ENCODE measurements around the gene GPATCH8.
"Not testable (repeated sequence)": the region's sequence is repeated elsewhere in the genome, so short reads cannot be mapped to it uniquely, and the experiment has no call there.

Gene GPATCH8

GRCh38 chr17:44503147-44504029 is at the start of gene GPATCH8:
GPATCH8 (minus strand) TSS chr17:44503406; CDS start chr17:44503370, 36 bp downstream.
- FAIRE-seq = peak; percentile 67

GRCh38 chr17:44552361-44552760 is 49.2 kb upstream of the GPATCH8 start:
- FAIRE-seq = no peak

DNA sequence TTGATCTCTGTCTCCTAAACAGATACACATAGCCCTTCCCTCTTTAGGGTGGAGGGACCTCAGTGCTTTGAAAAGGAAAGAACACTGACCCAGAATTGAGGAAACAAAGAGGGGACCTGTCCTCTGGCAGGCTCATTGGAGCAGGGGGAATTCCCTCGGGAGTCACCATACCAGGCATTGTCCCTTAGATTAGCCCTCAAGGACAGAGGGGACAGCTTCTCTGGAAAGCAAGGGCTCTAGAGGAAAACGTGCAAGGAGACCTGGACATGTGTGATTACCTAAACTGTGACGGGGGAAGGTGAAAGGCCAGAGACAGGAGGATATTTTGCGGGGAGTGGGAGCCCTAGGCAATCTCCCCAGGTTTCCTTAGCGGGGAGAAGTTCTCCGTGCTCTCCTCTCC is 46.5 kb upstream of the GPATCH8 start:
- FAIRE-seq = no peak

DNA sequence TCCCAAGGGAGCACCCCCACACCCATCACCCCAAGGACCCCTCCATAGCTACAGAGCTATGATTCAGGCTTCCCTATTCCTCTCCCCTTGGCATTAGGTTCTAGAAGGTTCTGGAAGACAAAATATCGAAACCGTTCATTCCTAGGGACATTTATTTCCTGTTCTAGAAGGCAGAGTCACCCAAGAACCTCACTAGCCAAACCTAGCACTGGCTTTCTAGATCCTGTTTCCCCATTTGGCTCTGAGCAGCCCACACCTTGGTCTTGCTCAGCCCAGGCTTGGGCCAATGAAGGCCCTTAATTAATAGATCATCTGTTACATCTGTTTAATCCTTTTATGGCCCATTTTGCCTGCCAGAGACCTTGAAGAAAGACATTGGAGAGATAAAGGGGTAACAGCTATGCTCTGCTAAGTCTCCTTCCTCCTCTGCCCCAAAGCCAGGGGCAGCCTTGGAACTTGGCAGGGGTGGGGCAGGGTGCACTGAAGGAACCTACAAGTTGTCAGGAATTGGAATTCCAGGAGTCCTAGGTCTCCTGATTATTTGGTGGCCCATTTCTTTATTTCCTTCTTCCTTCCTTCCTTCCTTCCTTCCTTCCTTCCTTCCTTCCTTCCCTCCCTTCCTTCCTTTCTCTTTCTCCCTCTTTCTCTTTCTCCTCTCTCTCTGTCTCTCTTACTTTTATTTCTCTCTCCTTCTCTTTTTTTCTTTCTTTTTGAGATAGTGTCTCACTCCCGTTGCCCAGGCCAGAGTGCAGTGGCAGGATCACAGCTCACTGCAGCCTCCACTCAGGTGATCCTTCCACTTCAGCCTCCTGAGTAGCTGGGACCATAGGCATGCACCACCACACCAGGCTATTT is 45.4 kb upstream of the GPATCH8 start:
- FAIRE-seq = no peak

DNA sequence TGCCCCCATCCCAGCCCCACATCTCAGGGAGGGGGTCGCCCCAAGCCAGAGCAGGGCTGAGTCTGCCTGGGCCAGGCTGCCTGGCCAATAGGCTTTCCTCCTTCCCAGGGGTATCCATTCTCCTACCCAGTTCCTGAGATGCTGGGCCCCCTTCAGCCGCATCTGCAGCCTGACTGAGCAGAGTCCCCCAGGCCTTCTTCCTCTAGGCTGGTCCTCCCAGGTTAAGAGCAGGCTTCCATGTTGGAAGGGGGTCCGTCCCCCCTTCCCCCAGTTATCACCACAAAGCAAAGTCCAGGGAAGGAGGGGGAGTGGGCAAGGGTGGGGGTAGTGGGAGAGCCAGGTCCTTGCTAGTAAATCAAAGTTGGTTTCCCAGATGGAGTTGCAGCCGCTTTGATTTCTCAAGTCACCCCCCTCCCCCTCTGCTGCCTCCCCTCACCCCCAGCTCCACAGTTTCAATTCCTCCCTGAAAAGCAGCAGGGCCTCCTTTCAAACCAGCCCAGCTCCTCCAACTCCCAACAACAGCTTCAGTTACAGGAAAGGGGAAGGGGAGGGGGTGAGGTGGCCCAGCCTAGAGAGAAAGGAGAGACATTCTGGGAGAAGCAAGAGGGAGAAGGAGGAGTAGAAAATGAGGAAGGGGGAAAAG is 44.5 kb upstream of the GPATCH8 start:
- no peak for FAIRE-seq

GRCh38 chr17:44546671-44547606 is 43.7 kb upstream of the GPATCH8 start:
- peak; percentile 91 for FAIRE-seq

DNA sequence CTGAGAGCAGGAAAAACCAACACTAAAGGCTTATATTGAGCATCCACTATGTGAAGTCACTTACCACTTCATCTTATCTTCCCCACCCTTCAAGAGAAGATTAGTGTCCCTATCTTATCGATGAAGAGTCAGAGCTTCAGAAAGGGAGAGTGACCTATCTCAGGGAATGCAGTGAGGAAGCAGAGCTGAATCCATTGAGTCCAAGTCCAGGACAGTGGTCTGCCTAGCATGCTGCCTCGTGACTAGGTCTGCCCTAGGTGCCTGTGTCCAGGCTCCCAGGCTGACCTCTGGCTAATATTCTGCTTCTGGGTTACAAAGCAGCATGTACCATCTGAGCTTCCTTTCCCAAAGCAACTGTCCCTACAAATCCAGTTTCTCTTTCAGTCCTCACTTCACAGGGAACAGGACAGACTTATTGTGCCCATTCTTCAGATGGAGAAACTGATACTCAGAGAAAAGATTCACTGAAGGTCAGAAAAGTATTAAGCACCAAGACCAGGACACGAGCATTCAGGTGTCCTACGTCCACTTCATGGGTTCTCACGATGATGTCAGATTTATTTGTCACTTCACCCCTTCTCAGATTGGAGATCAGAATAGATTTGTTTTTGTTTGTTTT is 40.8 kb upstream of the GPATCH8 start:
- no peak for FAIRE-seq

GRCh38 chr17:44543213-44543904 is 40.2 kb upstream of the GPATCH8 start:
- peak; percentile 100 for FAIRE-seq

- no peak for FAIRE-seq
These were observed 38.8 kb upstream of the GPATCH8 start for GRCh38 chr17:44541884-44542581.

DNA sequence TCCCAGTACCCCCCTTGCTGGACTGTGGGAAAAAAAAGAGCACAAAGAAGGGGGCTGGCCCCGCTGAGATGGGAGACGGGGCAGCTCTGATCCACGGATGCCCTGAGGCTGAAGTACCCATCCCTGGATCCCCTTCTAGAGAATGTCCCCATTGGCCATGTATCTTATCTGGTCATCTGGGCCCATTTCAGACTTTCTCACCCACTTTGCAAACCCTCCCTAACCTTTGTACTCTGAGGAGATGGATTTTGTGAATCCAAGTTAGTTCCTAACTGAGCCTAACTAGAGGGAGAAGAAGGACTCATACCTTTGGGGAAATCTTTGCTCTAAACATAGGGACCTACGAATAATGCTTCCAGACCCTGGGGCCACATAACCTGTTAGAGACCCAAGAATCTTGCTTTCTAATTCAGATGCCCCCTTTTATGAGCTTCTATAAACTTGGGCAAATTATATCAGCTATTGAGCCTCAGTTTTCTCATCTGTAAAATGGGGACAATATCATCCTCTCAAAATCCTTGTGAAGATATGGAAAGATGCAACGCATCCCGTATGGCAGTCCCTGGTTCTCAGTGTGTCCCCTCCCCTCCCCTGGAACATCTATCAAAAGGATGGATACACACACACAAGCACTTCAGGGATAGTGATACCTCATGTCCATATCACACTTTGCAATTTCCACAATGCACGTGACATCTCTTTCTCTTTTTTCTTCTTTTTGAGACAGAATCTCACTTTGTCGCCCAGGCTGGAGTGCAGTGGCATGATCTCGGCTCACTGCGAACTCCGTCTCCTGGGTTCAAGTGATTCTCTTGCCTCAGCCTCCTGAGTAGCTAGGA is 37.3 kb upstream of the GPATCH8 start:
- no peak for FAIRE-seq

DNA sequence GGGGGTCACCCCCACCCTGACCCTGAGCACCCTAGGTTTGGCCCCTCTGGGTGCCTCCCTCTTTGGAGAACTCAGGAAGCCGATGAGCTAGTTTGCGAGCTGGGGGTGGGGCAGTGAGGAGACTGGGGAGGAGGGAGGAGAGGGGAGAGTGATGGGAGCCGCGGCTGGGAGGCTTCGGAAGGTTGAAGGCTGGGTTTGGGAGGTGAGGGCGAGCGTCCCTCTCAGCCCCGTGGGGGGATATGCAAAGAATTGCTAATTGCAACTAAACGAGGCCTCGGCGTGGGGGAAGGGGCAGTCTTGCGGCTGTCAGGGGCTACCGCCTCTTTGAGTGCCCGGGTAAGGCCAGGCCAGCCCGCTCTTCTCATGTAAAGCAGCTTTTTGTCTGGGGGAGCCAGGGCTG is 36.5 kb upstream of the GPATCH8 start:
- no peak for FAIRE-seq

DNA sequence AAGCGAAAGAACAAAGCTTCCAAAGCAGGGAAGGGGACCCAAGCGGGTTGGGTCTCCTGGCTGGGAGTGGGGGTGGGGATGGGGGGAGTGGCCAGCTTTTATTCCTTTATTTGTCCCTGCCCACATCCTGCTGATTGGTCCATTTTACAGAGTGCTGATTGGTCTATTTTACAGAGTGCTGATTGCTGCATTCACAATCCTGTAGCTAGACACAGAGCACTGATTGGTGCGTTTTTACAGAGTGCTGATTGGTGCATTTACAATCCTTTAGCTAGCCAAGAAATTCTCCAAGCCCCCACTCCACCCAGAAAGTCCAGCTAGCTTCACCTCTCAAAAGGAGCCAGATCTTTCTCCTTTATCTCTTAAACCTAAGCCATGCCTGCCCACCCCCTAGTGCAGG is 34.7 kb upstream of the GPATCH8 start:
- not testable (repeated sequence) for FAIRE-seq

- FAIRE-seq = peak; percentile 96
These were observed 33.1 kb upstream of the GPATCH8 start for GRCh38 chr17:44536090-44536953.

DNA sequence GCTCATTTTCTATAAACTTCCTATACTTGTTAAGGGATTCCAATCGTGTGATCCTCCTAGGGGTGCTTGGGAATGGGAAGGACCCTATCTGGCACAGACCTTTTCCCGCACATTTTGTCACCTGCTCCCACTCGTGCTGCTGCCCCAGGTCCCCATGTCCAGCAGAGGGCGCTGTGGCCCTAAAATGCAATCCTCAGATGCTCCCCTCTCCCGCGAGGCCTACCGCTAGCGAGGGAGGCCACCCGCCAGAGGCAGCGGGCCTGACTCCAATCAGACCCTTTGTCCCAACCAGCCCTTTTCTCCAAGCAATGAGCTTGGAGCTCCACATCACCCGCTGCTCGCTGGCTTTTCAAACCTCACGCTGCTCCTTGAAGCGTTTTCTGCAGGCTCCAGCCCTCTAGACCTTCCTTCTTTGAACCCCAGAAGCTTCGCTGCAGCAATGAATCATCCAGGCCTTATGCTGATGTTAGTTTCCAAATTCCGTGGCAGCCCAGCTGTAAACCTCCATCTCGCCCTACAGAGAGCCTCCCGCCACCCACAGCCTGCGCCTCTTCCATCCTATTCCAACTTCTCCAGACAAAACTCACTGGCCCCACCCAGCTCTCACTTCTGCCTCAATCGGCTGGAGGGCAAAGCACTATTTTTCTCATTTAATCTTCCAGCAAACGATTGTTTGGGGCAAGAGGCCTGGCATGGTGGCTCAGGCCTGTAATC is 30.5 kb upstream of the GPATCH8 start:
- peak; percentile 98 for FAIRE-seq

GRCh38 chr17:44530896-44531418 is 27.8 kb upstream of the GPATCH8 start:
- FAIRE-seq = no peak

DNA sequence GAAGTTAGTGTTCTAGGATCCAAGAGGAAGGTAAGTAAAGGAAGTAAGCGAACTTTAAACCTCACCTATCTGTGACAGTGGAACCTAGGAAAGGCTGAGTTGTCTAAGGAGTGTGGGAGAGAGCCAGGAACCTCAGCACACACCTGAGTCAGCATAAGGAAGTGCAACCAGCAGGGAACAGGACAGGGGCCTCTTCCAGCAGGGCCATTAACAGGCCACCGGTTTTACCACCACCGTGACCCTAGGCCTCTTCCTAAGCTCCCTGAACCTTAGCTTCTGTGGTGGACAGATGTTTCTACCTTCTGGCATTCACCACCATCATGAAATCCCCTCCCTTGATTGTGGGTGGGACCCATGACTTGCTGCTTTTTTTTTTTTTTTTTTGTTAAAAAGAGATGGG is 26.7 kb upstream of the GPATCH8 start:
- no peak for FAIRE-seq

DNA sequence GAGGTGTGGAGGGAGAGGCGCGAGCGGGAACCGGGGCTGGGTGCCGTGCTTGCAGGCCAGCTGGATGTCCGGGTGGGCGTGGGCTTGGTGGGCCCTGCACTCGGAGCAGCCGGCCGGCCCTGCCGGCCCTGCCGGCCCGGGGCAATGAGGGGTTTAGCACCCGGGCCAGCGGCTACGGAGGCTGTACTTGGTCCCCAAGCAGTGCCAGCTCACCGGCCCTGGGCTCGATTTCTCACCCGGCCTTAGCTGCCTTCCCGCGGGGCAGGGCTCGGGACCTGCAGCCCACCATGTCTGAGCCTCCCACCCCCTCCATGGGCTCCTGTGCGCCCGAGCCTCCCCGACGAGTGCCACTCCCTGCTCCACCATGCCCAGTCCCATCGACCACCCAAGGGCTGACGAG is 24.7 kb upstream of the GPATCH8 start:
- FAIRE-seq = no peak
